ENCODE measurements around the gene PPFIA1.
A peak's percentile ranks its signal among the peaks of the same experiment; 100 is the strongest.
"Not testable (repeated sequence)": the region's sequence is repeated elsewhere in the genome, so short reads cannot be mapped to it uniquely, and the experiment has no call there.

PPFIA1 gene

GRCh38 chr11:70397336-70397982, 127.0 kb downstream of the PPFIA1 start:
- peak; percentile 16 for DNase-seq (ENCODE audit: low read depth)

GRCh38 chr11:70397983-70398833, 127.7 kb downstream of the PPFIA1 start, which contains the start of gene CTTN:
Gene CTTN, plus strand, starts transcription at chr11:70398529. Its CDS starts 8,769 bp downstream, at chr11:70407298.
- DNase-seq (ENCODE audit: low read depth) = peak; percentile 75

- no peak for DNase-seq (ENCODE audit: low read depth)
These were observed 128.6 kb downstream of the PPFIA1 start for GRCh38 chr11:70398834-70399680.

GRCh38 chr11:70399681-70400112, 129.2 kb downstream of the PPFIA1 start:
- peak; percentile 95 for DNase-seq (ENCODE audit: low read depth)

- no peak for DNase-seq (ENCODE audit: low read depth)
These were observed 130.2 kb downstream of the PPFIA1 start for GRCh38 chr11:70400643-70401042.

- peak; percentile 89 for DNase-seq (ENCODE audit: low read depth)
These were observed 131.5 kb downstream of the PPFIA1 start for GRCh38 chr11:70402016-70402415.

GRCh38 chr11:70402685-70403084, 132.2 kb downstream of the PPFIA1 start:
- DNase-seq (ENCODE audit: low read depth) = no peak

- DNase-seq (ENCODE audit: low read depth) = no peak
These were observed 133.8 kb downstream of the PPFIA1 start for GRCh38 chr11:70404244-70404643.

GRCh38 chr11:70405679-70406395, 135.3 kb downstream of the PPFIA1 start:
- no peak for DNase-seq (ENCODE audit: low read depth)

- no peak for DNase-seq (ENCODE audit: low read depth)
These were observed 136.6 kb downstream of the PPFIA1 start for GRCh38 chr11:70407121-70407520.

GRCh38 chr11:70407814-70408213, 137.3 kb downstream of the PPFIA1 start:
- no peak for DNase-seq (ENCODE audit: low read depth)

GRCh38 chr11:70408326-70408725, 137.8 kb downstream of the PPFIA1 start:
- DNase-seq (ENCODE audit: low read depth) = not testable (repeated sequence)

GRCh38 chr11:70409437-70409836, 138.9 kb downstream of the PPFIA1 start:
- DNase-seq (ENCODE audit: low read depth) = no peak

GRCh38 chr11:70409871-70410270, 139.4 kb downstream of the PPFIA1 start:
- DNase-seq (ENCODE audit: low read depth) = no peak

- DNase-seq (ENCODE audit: low read depth) = no peak
These were observed 140.1 kb downstream of the PPFIA1 start for GRCh38 chr11:70410276-70411205.

GRCh38 chr11:70411713-70412452, 141.4 kb downstream of the PPFIA1 start:
- no peak for DNase-seq (ENCODE audit: low read depth)

GRCh38 chr11:70413151-70413550, 142.7 kb downstream of the PPFIA1 start:
- DNase-seq (ENCODE audit: low read depth) = no peak

- DNase-seq (ENCODE audit: low read depth) = no peak
These were observed 144.0 kb downstream of the PPFIA1 start for GRCh38 chr11:70414341-70415100.

- DNase-seq (ENCODE audit: low read depth) = peak; percentile 84
These were observed 144.7 kb downstream of the PPFIA1 start for GRCh38 chr11:70415191-70415590.

Data from amniotic epithelial cell (primary cell).